Bone marrow (tissue), 2 donors: ENCODE data around the gene SERINC1.

ENCODE experiments used
- DNase-seq, 2 donors: peaks; one replicate each; lab custom pipeline; 2025; lab: John Stamatoyannopoulos, UW

The SERINC1 gene

GRCh38 chr6:122393351-122393896 is 78.2 kb downstream of the SERINC1 start:
- DNase-seq, result no peak
